Osteocyte (in vitro differentiated cells): Measurements from ENCODE around the gene CDH6. TPM values are rescaled to one million over a fixed set of nuclear protein-coding genes. Genes with fewer than 3 reads are reported as not detected.

ENCODE experiments used
- DNase-seq: peaks from one replicate; pipeline ENCODE4 v3.0.0; 2021; ENCODE audit warnings: mixed read lengths; ENCODE audit not compliant: unreplicated experiment; ENCODE audit errors: extremely low spot score
- H3K27ac Mint-ChIP-seq: one replicate; pipeline ENCODE4 v1.8.0; 2021; ENCODE audit warnings: mild to moderate bottlenecking, mixed read lengths; ENCODE audit not compliant: unreplicated experiment
- H3K27me3 Mint-ChIP-seq: one replicate; pipeline ENCODE4 v1.8.0; 2021; ENCODE audit warnings: mixed read lengths; ENCODE audit not compliant: unreplicated experiment
- H3K36me3 Mint-ChIP-seq: one replicate; pipeline ENCODE4 v1.8.0; 2021; ENCODE audit warnings: mixed read lengths; ENCODE audit not compliant: unreplicated experiment
- H3K4me1 Mint-ChIP-seq: one replicate; pipeline ENCODE4 v1.8.0; 2021; ENCODE audit warnings: mixed read lengths; ENCODE audit not compliant: unreplicated experiment
- H3K4me3 Mint-ChIP-seq: one replicate; pipeline ENCODE4 v1.8.0; 2021; ENCODE audit warnings: mild to moderate bottlenecking, moderate library complexity, mixed read lengths; ENCODE audit not compliant: unreplicated experiment
- H3K9me3 Mint-ChIP-seq: one replicate; pipeline ENCODE4 v1.8.0; 2021; ENCODE audit warnings: mixed read lengths; ENCODE audit not compliant: unreplicated experiment
- total RNA-seq: library from RNA; stranded (reverse); gene quantifications from 2 replicates; pipeline ENCODE4 v1.2.1, GENCODE V29; 2021
- TF ChIP-seq, protein P1 (sequence below): fragments of 200-600 bp; sonication (generic); IDR thresholded peaks from 2 replicates; pipeline ENCODE4 v1.5.0; 2021; ENCODE audit warnings: antibody characterized with exemption, mild to moderate bottlenecking, moderate library complexity

Gene CDH6
- total RNA-seq, 1 donor from 2014 or later = 792 TPM

DNA sequence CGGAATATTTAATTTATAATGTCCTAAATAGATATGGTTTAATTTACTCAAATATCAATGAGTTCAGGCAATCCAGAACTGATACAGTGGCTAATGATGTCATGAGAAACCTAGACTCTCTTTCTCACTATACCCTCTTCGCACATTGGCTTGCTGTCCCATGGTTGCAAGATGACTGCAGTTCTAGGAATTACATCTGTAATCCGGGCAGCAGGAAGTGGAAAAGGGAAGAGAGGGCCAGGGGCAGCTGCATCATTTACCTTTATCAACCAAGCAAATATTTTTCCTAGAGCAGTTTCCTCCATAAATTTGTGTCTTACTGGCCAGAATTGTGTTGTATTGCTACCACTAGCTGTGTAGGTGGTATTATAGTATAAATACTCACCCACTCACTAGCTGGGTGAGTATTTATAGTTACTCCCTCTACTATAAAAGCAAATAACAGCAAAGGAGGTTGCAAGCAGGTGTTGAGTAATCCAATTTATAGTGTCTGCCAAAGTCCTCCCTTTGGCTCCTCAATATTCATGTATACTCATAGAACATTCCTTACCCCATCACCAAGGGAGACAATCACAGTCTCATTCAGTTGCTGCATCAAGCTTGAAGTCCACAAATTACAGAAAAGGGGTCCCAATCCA, 169.6 kb downstream of the CDH6 start:
- Mint-ChIP-seq H3K27me3 (no peaks in the 10 kb centered on the region), H3K27ac (no peak overlapping the region), H3K4me1 (peaks cover 35% of the 10 kb centered on the region), H3K36me3 (peaks cover 2% of the 10 kb centered on the region), H3K4me3 (no peak overlapping the region), H3K9me3 (peaks cover 4% of the 10 kb centered on the region)
- TF ChIP-seq, protein P1, sequence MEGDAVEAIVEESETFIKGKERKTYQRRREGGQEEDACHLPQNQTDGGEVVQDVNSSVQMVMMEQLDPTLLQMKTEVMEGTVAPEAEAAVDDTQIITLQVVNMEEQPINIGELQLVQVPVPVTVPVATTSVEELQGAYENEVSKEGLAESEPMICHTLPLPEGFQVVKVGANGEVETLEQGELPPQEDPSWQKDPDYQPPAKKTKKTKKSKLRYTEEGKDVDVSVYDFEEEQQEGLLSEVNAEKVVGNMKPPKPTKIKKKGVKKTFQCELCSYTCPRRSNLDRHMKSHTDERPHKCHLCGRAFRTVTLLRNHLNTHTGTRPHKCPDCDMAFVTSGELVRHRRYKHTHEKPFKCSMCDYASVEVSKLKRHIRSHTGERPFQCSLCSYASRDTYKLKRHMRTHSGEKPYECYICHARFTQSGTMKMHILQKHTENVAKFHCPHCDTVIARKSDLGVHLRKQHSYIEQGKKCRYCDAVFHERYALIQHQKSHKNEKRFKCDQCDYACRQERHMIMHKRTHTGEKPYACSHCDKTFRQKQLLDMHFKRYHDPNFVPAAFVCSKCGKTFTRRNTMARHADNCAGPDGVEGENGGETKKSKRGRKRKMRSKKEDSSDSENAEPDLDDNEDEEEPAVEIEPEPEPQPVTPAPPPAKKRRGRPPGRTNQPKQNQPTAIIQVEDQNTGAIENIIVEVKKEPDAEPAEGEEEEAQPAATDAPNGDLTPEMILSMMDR = no peak
- DNase-seq = no peak

DNA sequence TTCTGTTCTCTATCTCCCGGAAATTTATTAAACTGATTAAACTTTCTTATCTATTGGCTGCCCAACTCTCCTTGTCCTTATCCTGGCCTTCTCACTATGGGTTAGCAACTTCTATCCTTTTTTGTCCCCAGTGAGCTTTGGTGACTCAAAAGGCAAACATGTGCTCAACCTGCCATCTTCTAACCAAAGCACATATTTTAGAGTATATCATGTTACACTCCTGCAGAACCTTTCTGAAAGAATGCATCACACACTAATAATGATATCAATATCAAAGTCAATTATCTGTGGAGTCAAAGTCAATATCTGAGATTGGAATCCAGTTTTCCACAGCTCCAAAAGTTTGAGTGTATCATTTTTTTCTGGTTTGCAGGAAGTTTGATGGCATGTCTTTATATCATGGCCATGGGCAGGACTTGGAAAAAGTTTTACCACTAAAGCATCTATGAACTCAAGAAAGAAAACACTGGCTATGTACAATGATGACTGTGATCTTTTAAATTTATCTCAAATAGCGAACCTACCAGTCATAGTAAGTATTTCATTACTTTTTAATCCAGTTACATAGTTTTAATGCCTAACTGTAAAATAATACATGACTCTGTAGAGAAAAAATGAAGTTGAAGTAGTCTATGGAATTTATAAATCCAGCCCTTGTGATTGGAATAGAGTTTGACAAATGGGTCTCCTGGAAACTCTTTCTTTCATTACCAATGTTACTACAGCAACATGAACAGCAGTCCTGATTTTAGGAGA, 171.6 kb downstream of the CDH6 start:
- no peak for DNase-seq
- Mint-ChIP-seq H3K4me1 (peaks cover 35% of the 10 kb centered on the region), H3K9me3 (peaks cover 4% of the 10 kb centered on the region), H3K27ac (peak overlapping the region; percentile 63), H3K36me3 (peaks cover 2% of the 10 kb centered on the region), H3K4me3 (no peak overlapping the region), H3K27me3 (no peaks in the 10 kb centered on the region)
- TF ChIP-seq, protein P1 = no peak

DNA sequence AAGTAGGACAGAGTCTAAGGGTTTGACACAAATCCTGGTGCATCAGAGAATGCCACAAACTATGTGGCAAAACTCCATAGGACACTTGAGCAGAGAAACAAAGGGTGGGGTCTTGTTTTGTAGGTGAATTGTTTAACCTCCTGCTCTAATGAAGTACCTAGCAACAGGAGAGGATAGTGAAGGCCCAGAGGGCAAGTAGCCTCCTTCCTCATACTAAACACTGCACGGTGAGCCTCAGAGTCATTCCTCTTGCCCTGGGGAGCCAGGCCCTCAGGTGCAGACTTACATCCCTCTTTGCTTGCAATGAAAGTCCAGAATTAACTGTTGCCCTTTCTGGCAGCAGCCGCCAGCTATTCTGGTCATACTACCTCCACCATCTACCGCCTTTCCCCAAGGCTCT, 172.3 kb downstream of the CDH6 start:
- Mint-ChIP-seq H3K4me3 (no peak overlapping the region), H3K27ac (peak overlapping the region; percentile 63), H3K36me3 (peaks cover 2% of the 10 kb centered on the region), H3K4me1 (peaks cover 35% of the 10 kb centered on the region), H3K27me3 (no peaks in the 10 kb centered on the region), H3K9me3 (peaks cover 4% of the 10 kb centered on the region)
- TF ChIP-seq, protein P1 = no peak
- no peak for DNase-seq

DNA sequence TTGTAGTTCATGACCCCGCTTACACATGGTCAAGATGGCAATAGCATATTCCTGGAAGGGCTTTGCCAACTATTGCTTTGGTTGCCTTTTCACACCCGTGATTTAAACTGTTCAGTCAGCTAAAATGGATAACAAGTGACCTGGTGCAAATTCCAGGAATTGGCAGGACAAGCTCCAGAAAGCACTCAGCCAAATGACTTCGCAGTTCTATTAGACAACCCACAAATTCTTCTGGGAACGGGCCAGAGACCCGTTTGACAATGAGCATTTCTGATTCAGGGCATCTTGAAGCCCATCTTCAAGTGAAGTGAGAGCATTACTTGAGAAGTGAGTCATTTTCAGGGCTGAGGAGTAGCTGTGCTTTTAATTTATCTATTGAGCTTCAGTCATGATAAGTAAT, 173.5 kb downstream of the CDH6 start:
- H3K27ac Mint-ChIP-seq = no peak overlapping the region
- peaks cover 4% of the 10 kb centered on the region for H3K9me3 Mint-ChIP-seq
- peaks cover 2% of the 10 kb centered on the region for H3K36me3 Mint-ChIP-seq
- no peak for DNase-seq
- TF ChIP-seq, protein P1 = no peak
- no peak overlapping the region for H3K4me3 Mint-ChIP-seq
- H3K27me3 Mint-ChIP-seq = no peaks in the 10 kb centered on the region
- H3K4me1 Mint-ChIP-seq = peaks cover 35% of the 10 kb centered on the region

DNA sequence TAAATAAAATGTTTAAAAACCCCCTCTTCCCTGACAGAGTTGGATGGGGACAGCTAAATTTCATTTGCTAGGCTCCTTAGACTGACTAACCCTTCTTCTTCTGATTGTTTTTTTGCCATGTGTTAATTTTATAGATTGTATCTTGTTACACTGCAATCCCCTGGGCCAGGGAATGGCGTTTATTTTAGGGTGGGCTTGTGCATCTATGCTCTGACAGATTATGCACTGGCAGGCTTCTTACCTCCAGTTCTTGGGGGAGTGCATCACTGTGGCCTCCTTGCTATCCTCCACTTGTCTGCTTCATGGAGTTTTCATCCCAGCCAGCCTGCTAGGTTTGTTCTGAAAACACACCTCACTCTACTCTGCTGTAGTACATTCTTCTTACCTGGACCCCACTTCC, 178.6 kb downstream of the CDH6 start:
- TF ChIP-seq, protein P1 = no peak
- Mint-ChIP-seq H3K27ac (no peak overlapping the region), H3K4me1 (peaks cover 2% of the 10 kb centered on the region), H3K9me3 (no peaks in the 10 kb centered on the region), H3K36me3 (no peaks in the 10 kb centered on the region), H3K27me3 (no peaks in the 10 kb centered on the region), H3K4me3 (no peak overlapping the region)
- DNase-seq = no peak
